H1 (cell line): ENCODE measurements around the gene MCM5. TPM values are rescaled to one million over a fixed set of nuclear protein-coding genes. Genes with fewer than 3 reads are reported as not detected.

Experiments
- CTCF ChIA-PET: fragments of 300-600 bp; sonication (Branson Sonifier 250); formaldehyde crosslinking; loops from one replicate; lab custom pipeline; 2021; ENCODE audit not compliant: partially characterized antibody; lab: Charles Lee
- POLR2A ChIA-PET: fragments of 300-600 bp; sonication (Branson Sonifier 250); formaldehyde crosslinking; loops from one replicate; lab custom pipeline; 2021; ENCODE audit warnings: inconsistent platforms; ENCODE audit not compliant: partially characterized antibody; lab: Charles Lee
- DNase-seq, 2 experiments: peaks; one replicate each; pipeline versions ENCODE4 v3.0.0 to v3.0.0-alpha.2; 2010 to 2022; ENCODE audit warnings: low spot score in 2 of 2, low read depth in 1 of 2, mixed read lengths in 1 of 2
- FAIRE-seq: peaks from 2 replicates; lab custom pipeline; 2011; peaks lifted over from hg19 to GRCh38; lab: Jason Lieb, UNC
- H2AFZ ChIP-seq: 2 replicates; pipeline ENCODE4 v1.8.1; 2012; ENCODE audit warnings: low read length, inconsistent platforms
- H2AK5ac ChIP-seq: 2 replicates; pipeline ENCODE4 v1.6.1; 2013; ENCODE audit warnings: low read depth, low read length
- H2BK120ac ChIP-seq: replicated peaks from 2 replicates; pipeline ENCODE3; 2013; ENCODE audit warnings: low read depth, low read length, inconsistent platforms
- H2BK12ac ChIP-seq: 2 replicates; pipeline ENCODE4 v1.6.1; 2013; ENCODE audit warnings: low read depth, low read length
- H2BK15ac ChIP-seq: 2 replicates; pipeline ENCODE4 v1.6.1; 2013; ENCODE audit warnings: low read length
- H2BK20ac ChIP-seq: 2 replicates; pipeline ENCODE4 v1.6.1; 2013; ENCODE audit warnings: low read length
- H2BK5ac ChIP-seq: 2 replicates; pipeline ENCODE4 v1.6.1; 2013; ENCODE audit warnings: low read depth, low read length
- H3K14ac ChIP-seq: 2 replicates; pipeline ENCODE4 v1.6.1; 2013; ENCODE audit warnings: inconsistent platforms; ENCODE audit not compliant: insufficient read length
- H3K18ac ChIP-seq: 2 replicates; pipeline ENCODE4 v1.6.1; 2013; ENCODE audit warnings: low read length; ENCODE audit errors: extremely low read depth
- H3K23ac ChIP-seq: 2 replicates; pipeline ENCODE4 v1.6.1; 2013; ENCODE audit warnings: inconsistent platforms; ENCODE audit not compliant: insufficient read length
- H3K23me2 ChIP-seq: 2 replicates; pipeline ENCODE4 v1.6.1; 2013; ENCODE audit warnings: low read depth, low read length
- H3K27ac ChIP-seq: 2 replicates; pipeline ENCODE4 v1.6.1; 2011; ENCODE audit warnings: low read depth, low read length, inconsistent platforms
- H3K27me3 ChIP-seq, 4 experiments: replicated peaks in 1 of 4; 1 replicate in 1 of 4; 2 replicates in 3 of 4; pipeline versions ENCODE4 v1.6.1 to v1.8.1; 2011 to 2013; ENCODE audit warnings: low read length in 3 of 4, mild to moderate bottlenecking in 3 of 4, inconsistent platforms in 2 of 4, mixed read lengths in 2 of 4, moderate library complexity in 1 of 4; ENCODE audit not compliant: control insufficient read depth in 3 of 4, insufficient read depth in 3 of 4; ENCODE audit errors: extremely low read depth in 1 of 4
- H3K36me3 ChIP-seq, 4 experiments: 2 replicates each; pipeline versions ENCODE4 v1.6.1 to v1.8.1; 2011 to 2013; ENCODE audit warnings: mild to moderate bottlenecking in 4 of 4, low read length in 3 of 4, moderate library complexity in 2 of 4, control low read depth in 1 of 4, inconsistent platforms in 1 of 4; ENCODE audit not compliant: insufficient read depth in 4 of 4, control insufficient read depth in 2 of 4
- H3K4ac ChIP-seq: replicated peaks from 2 replicates; pipeline ENCODE3; 2013; ENCODE audit warnings: low read length, low read depth, mixed read lengths, inconsistent platforms; ENCODE audit not compliant: insufficient read length
- H3K4me1 ChIP-seq, 4 experiments: replicated peaks in 1 of 4; 1 replicate in 1 of 4; 2 replicates in 3 of 4; pipeline versions ENCODE4 v1.6.1 to v1.8.1; 2011 to 2013; ENCODE audit warnings: low read length in 3 of 4, inconsistent platforms in 2 of 4, mixed read lengths in 1 of 4; ENCODE audit not compliant: insufficient read depth in 4 of 4, control insufficient read depth in 3 of 4
- H3K4me2 ChIP-seq, 2 experiments: 2 replicates each; pipeline versions ENCODE4 v1.6.1 to v1.8.1; 2011 to 2013; ENCODE audit warnings: low read depth in 2 of 2, low read length in 2 of 2, control low read depth in 1 of 2, inconsistent platforms in 1 of 2, mild to moderate bottlenecking in 1 of 2; ENCODE audit not compliant: insufficient read depth in 1 of 2
- H3K4me3 ChIP-seq, 4 experiments: fragments of 200-600, 300-600 bp in 1 of 4; sonication (generic), shearing (Covaris generic), sonication (Bioruptor Twin) in 1 of 4; 2 replicates each; pipeline versions ENCODE4 v1.5.1 to v1.8.1; 2011 to 2016; ENCODE audit warnings: low read length in 4 of 4, low read depth in 3 of 4, control low read depth in 2 of 4, inconsistent platforms in 2 of 4, mild to moderate bottlenecking in 2 of 4, mixed read lengths in 1 of 4, moderate library complexity in 1 of 4; ENCODE audit not compliant: insufficient read depth in 2 of 4; ENCODE audit errors: extremely low read depth in 1 of 4
- H3K56ac ChIP-seq: replicated peaks from 2 replicates; pipeline ENCODE3; 2013; ENCODE audit warnings: low read depth, mild to moderate bottlenecking, mixed read lengths, low read length, inconsistent platforms; ENCODE audit not compliant: insufficient read length
- H3K79me1 ChIP-seq: 2 replicates; pipeline ENCODE4 v1.6.1; 2013; ENCODE audit warnings: low read depth, low read length, control low read depth
- H3K79me2 ChIP-seq, 2 experiments: 2 replicates each; pipeline versions ENCODE4 v1.6.1 to v1.8.1; 2012 to 2013; ENCODE audit warnings: low read length in 2 of 2, mild to moderate bottlenecking in 2 of 2, inconsistent platforms in 1 of 2; ENCODE audit not compliant: insufficient read depth in 2 of 2, control insufficient read depth in 1 of 2
- H3K9ac ChIP-seq, 4 experiments: replicated peaks in 1 of 4; 1 replicate in 1 of 4; 2 replicates in 3 of 4; pipeline versions ENCODE4 v1.6.1 to v1.8.1; 2011 to 2013; ENCODE audit warnings: low read depth in 3 of 4, low read length in 3 of 4, control low read depth in 2 of 4, mild to moderate bottlenecking in 2 of 4, moderate library complexity in 2 of 4, inconsistent platforms in 1 of 4; ENCODE audit errors: extremely low read depth in 1 of 4
- H3K9me3 ChIP-seq, 2 experiments: 2 replicates each; pipeline versions ENCODE4 v1.6.1 to v1.8.1; 2012 to 2013; ENCODE audit warnings: mild to moderate bottlenecking in 2 of 2, moderate library complexity in 2 of 2, control low read depth in 1 of 2, inconsistent platforms in 1 of 2, low read depth in 1 of 2, low read length in 1 of 2, mixed read lengths in 1 of 2; ENCODE audit not compliant: insufficient read depth in 2 of 2
- H4K20me1 ChIP-seq, 2 experiments: replicated peaks in 1 of 2; 2 replicates each; pipeline versions ENCODE3 to v1.8.1; 2011 to 2013; ENCODE audit warnings: inconsistent platforms in 2 of 2, low read length in 2 of 2, mild to moderate bottlenecking in 1 of 2; ENCODE audit not compliant: insufficient read depth in 2 of 2, control insufficient read depth in 1 of 2
- H4K5ac ChIP-seq: 2 replicates; pipeline ENCODE4 v1.6.1; 2013; ENCODE audit warnings: low read length, low read depth, mixed read lengths, inconsistent platforms; ENCODE audit not compliant: insufficient read length
- H4K8ac ChIP-seq: 2 replicates; pipeline ENCODE4 v1.8.0; 2013; ENCODE audit warnings: mild to moderate bottlenecking, moderate library complexity, low read length, inconsistent platforms; ENCODE audit not compliant: insufficient read depth; ENCODE audit errors: extremely low read depth
- H4K91ac ChIP-seq: replicated peaks from 2 replicates; pipeline ENCODE3; 2013; ENCODE audit warnings: low read length, mixed read lengths, inconsistent platforms; ENCODE audit not compliant: insufficient read length
- KDM1A ChIP-seq: fragments of 200-600, 300-600 bp; sonication (generic); IDR thresholded peaks from 2 replicates; pipeline ENCODE4 v1.7.1; 2016; ENCODE audit warnings: mild to moderate bottlenecking, low read length, borderline replicate concordance
- YY1 ChIP-seq: IDR thresholded peaks from 2 replicates; pipeline ENCODE4 v1.6.1; 2011; ENCODE audit warnings: low read depth, mild to moderate bottlenecking, low read length
- WGBS, 2 experiments: shearing (Covaris generic) in 1 of 2; methylation state at CpG; one replicate each; pipeline versions ENCODE4 v1.1.6 to v1.1.7; 2013 to 2015; ENCODE audit warnings: low lambda C conversion rate in 2 of 2, mixed read lengths in 2 of 2, inconsistent platforms in 1 of 2, low coverage in 1 of 2, missing lambda C conversion rate in 1 of 2; ENCODE audit not compliant: insufficient replicate concordance in 2 of 2, insufficient coverage in 1 of 2, insufficient read length in 1 of 2; ENCODE audit errors: extremely low coverage in 1 of 2, missing lambda C conversion rate in 1 of 2; 5-methylcytosine and 5-hydroxymethylcytosine counted together
- polyA plus RNA-seq, 7 experiments: library from polyadenylated mRNA; depleted of rRNA in 3 of 7; stranded (reverse) in 5 of 7; unstranded in 2 of 7; fragments of >200 nt in 5 of 7; fragments of 200-250 nt in 2 of 7; gene quantifications; 1 replicate in 5 of 7; 2 replicates in 1 of 7; 4 replicates in 1 of 7; pipeline versions ENCODE4 v1.2.1 to v1.2.3, GENCODE V29; 2011 to 2013; ENCODE audit warnings: missing spikeins in 2 of 7, mixed read lengths in 2 of 7
- total RNA-seq: library from RNA; stranded (reverse); fragmentation: NEBNext Ultra II Directional; extraction: Animal tissue kit (Norgen Biotek cat#: 25700); gene quantifications from 2 replicates; pipeline ENCODE4 v1.2.1, GENCODE V29; 2021

Gene MCM5
- total and polyA plus RNA-seq, 2 of the 8 experiments (the other 6 are each of a cell fraction or from before 2014, with no cell fraction given): 210 to 305 TPM

- CTCF ChIA-PET: interaction anchor here (1.0 to 5.1 kb wide), 6 partner anchors 8 to 77 kb away, joined by 3 to 39 read pairs (median 6); no protein-coding TSS in a partner anchor
- POLR2A ChIA-PET: interaction anchor here (0.5 to 2.2 kb wide), 5 partner anchors 8 to 273 kb away, joined by 3 to 12 read pairs (median 3); no protein-coding TSS in a partner anchor
- H3K27me3 ChIP-seq: peaks cover 0 to 4% (median 0%) of the 10 kb centered on the region in 4 experiments; a peak in 4 of 7 replicates
Measured at GRCh38 chr22:35354068-35354467, 45.9 kb upstream of the MCM5 start.

More at GRCh38 chr22:35354068-35354467, 45.9 kb upstream of the MCM5 start:
- Histone ChIP-seq H3K27ac (no peak overlapping the region), H2BK12ac (0 out of 2 replicates have a peak overlapping the region, but pooled peaks have one; percentile 17), H3K79me2 (no peaks in the 10 kb centered on the region), H4K91ac (no peak overlapping the region), H3K23me2 (peaks cover 3% of the 10 kb centered on the region; the same call in 1 of the 2 replicates), H3K56ac (no peak overlapping the region), H3K14ac (no peak overlapping the region), H3K23ac (no peak overlapping the region), H3K9ac (no peak overlapping the region), H3K18ac (no peak overlapping the region), H2BK15ac (no peak overlapping the region), H2BK120ac (no peak overlapping the region), H2BK20ac (no peak overlapping the region), H3K4me2 (no peak overlapping the region), H3K4me3 (no peak overlapping the region), H3K9me3 (no peaks in the 10 kb centered on the region), H4K8ac (no peak overlapping the region), H3K4me1 (peaks cover 0 to 12% (median 5%) of the 10 kb centered on the region in 4 experiments; a peak in 5 of 7 replicates), H3K36me3 (no peaks in the 10 kb centered on the region), H2BK5ac (no peak overlapping the region), H4K20me1 (no peaks in the 10 kb centered on the region), H3K4ac (no peak overlapping the region), H3K79me1 (no peaks in the 10 kb centered on the region), H4K5ac (no peak overlapping the region), H2AFZ (no peak overlapping the region), H2AK5ac (no peak overlapping the region)
- 88% methylated on average over 4 of the region's 4 CpGs; no CpG with 5 or more reads in 1 of the 2 experiments for WGBS, 2 experiments
- FAIRE-seq (no peak), DNase-seq (no peak)
- TF ChIP-seq YY1 (no peak), KDM1A (peak; percentile 65; the same call in 1 of the 2 replicates)
